PC-9 (cell line): ENCODE results near the gene EMILIN3. TPM values are rescaled to one million over a fixed set of nuclear protein-coding genes. Genes with fewer than 3 reads are reported as not detected.

Source experiments
- total RNA-seq: library from RNA; stranded (reverse); gene quantifications from 2 replicates; pipeline ENCODE4 v1.2.3, GENCODE V29; 2021

Gene EMILIN3
- total RNA-seq, 1 experiment from 2014 or later, result not detected

Other genes with a start within 250 kb of the EMILIN3 start
- 64.1 and 69.4 TPM in 2 replicates for gene PLCG1, start 229.3 kb downstream of the EMILIN3 start, total RNA-seq
- gene ZHX3, start 49.1 kb downstream of the EMILIN3 start, total RNA-seq, result 21.5 and 23.3 TPM in 2 replicates
- 12.1 and 15.4 TPM in 2 replicates for gene LPIN3, start 26.0 kb downstream of the EMILIN3 start, total RNA-seq